Sigmoid colon (tissue), 7 donors: Measurements from ENCODE around the gene CACNA1C. TPM values are rescaled to one million over a fixed set of nuclear protein-coding genes. Genes with fewer than 3 reads are reported as not detected.

ENCODE experiments used
- DNase-seq: peaks from one replicate; pipeline ENCODE4 v3.0.0-alpha.2; 2019
- H3K27ac ChIP-seq, 4 donors: fragments of 200-600 bp; sonication (generic); one replicate each; pipeline ENCODE4 v1.5.1; 2016 to 2019; ENCODE audit warnings: mild to moderate bottlenecking in 1 of 4
- H3K27me3 ChIP-seq, 3 donors: fragments of 200-600 bp; sonication (generic); one replicate each; pipeline ENCODE4 v1.5.1; 2019; ENCODE audit warnings: mild to moderate bottlenecking in 1 of 3
- H3K36me3 ChIP-seq, 4 donors: fragments of 200-600 bp; sonication (generic); one replicate each; pipeline ENCODE4 v1.5.1; 2016 to 2019
- H3K4me1 ChIP-seq, 4 donors: fragments of 200-600 bp; sonication (generic); one replicate each; pipeline ENCODE4 v1.5.1; 2017 to 2019
- H3K4me3 ChIP-seq, 4 donors: fragments of 200-600 bp; sonication (generic); one replicate each; pipeline ENCODE4 v1.5.1; 2017 to 2019; ENCODE audit warnings: mild to moderate bottlenecking in 2 of 4, moderate library complexity in 1 of 4
- H3K9me3 ChIP-seq, 4 donors: fragments of 200-600 bp in 3 of 4; sonication (generic) in 3 of 4; one replicate each; pipeline versions ENCODE4 v1.5.1 to v1.6.1; 2013 to 2019
- CTCF ChIP-seq, 4 experiments: fragments of 450-650 bp in 3 of 4; fragments of 200-600 bp in 1 of 4; IDR thresholded peaks; one replicate each; pipeline ENCODE4 v1.5.1; 2016 to 2019; ENCODE audit warnings: antibody characterized with exemption in 4 of 4, mild to moderate bottlenecking in 3 of 4, moderate library complexity in 2 of 4
- EP300 ChIP-seq, 4 donors: sonication (generic); formaldehyde crosslinking; IDR thresholded peaks; one replicate each; pipeline ENCODE4 v1.6.1; 2017; ENCODE audit warnings: antibody characterized with exemption in 4 of 4
- POLR2A ChIP-seq, 2 donors: fragments of 450-650 bp; IDR thresholded peaks; one replicate each; pipeline ENCODE4 v1.6.1; 2016; ENCODE audit warnings: antibody characterized with exemption in 2 of 2, mild to moderate bottlenecking in 2 of 2, moderate library complexity in 2 of 2
- POLR2AphosphoS5 ChIP-seq, 4 donors: sonication (generic); formaldehyde crosslinking; IDR thresholded peaks; one replicate each; pipeline ENCODE4 v1.6.1; 2017; ENCODE audit warnings: antibody characterized with exemption in 4 of 4
- WGBS, 2 donors: extraction: QIAGEN DNeasy Blood & Tissue Kit; methylation state at CpG; one replicate each; pipeline ENCODE4 v1.1.7; 2013; 5-methylcytosine and 5-hydroxymethylcytosine counted together
- intact Hi-C: fragments of 100-400 bp; cut with DNase I; formaldehyde crosslinking; loops from one replicate; pipeline ENCODE4 v1.15.1; 2023
- polyA plus RNA-seq, 3 donors: library from polyadenylated mRNA; stranded (reverse); fragments of 200-250 nt; gene quantifications; one replicate each; pipeline ENCODE4 v1.2.3, GENCODE V29; 2013
- total RNA-seq, 4 donors: library from RNA; depleted of rRNA; stranded (reverse); fragments of >200 nt; gene quantifications; one replicate each; pipeline ENCODE4 v1.1.0, GENCODE V29; 2016
- donor health status: healthy with polysubstance abuse.
- donor health status: Bipolar disorder and iron deficiency.
- donor health status: healthy.

CACNA1C gene
- total and polyA plus RNA-seq, 7 donors, result 0.46 to 213 (median 62.0) TPM

GRCh38 chr12:2618291-2618995 is 565.7 kb downstream of the CACNA1C start:
- Histone ChIP-seq H3K4me3 (no peak overlapping the region), H3K9me3 (no peaks in the 10 kb centered on the region), H3K36me3 (peaks cover 0 to 99% (median 30%) of the 10 kb centered on the region in 4 donors), H3K27me3 (no peaks in the 10 kb centered on the region), H3K4me1 (peaks cover 0 to 18% (median 11%) of the 10 kb centered on the region in 4 donors), H3K27ac (no peak overlapping the region)
- no peak for DNase-seq
- intact Hi-C loops, result no loop called here
- WGBS, 2 donors, result 80 to 81% methylated on average over 12 of the region's 12 CpGs
- TF ChIP-seq POLR2A (IDR thresholded peaks at IDR 0.05) (no peak), CTCF (IDR thresholded peaks at IDR 0.05) (no peak), POLR2AphosphoS5 (IDR thresholded peaks at IDR 0.05) (no peak), EP300 (IDR thresholded peaks at IDR 0.05) (no peak)

DNA sequence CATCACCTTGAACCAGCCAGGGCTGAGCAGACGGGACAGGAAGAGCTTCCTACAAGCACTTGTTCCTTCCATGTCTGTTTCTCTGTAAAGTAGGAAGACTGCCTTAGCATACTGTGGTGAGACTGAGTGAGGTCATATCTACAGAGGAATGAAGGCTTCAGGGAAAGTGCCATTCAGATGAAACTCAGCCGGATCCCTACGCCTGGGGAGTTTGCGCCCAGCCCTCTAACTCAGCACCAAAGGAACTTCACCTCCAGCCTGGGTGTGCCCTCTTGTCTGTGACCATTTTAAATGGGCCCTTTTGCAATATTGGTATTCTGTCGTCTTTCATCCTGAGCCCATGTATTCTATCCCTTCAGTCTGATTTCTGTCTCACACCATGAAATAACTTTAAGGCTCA is 566.3 kb downstream of the CACNA1C start:
- no peak overlapping the region for H3K4me3 ChIP-seq
- H3K27me3 ChIP-seq, result no peaks in the 10 kb centered on the region
- peaks cover 3 to 99% (median 26%) of the 10 kb centered on the region in 4 donors for H3K36me3 ChIP-seq
- 94% methylated on average over 5 of the region's 5 CpGs for whole genome bisulfite sequencing, 2 donors
- peaks cover 0 to 11% (median 4%) of the 10 kb centered on the region in 4 donors for H3K4me1 ChIP-seq
- H3K9me3 ChIP-seq, result no peaks in the 10 kb centered on the region
- no peak overlapping the region for H3K27ac ChIP-seq
- intact Hi-C loops, result no loop called here
- DNase-seq, result no peak
- no peak for TF ChIP-seq CTCF (IDR thresholded peaks at IDR 0.05)
- TF ChIP-seq EP300 (IDR thresholded peaks at IDR 0.05), result no peak
- no peak for TF ChIP-seq POLR2AphosphoS5 (IDR thresholded peaks at IDR 0.05)
- no peak for TF ChIP-seq POLR2A (IDR thresholded peaks at IDR 0.05)

DNA sequence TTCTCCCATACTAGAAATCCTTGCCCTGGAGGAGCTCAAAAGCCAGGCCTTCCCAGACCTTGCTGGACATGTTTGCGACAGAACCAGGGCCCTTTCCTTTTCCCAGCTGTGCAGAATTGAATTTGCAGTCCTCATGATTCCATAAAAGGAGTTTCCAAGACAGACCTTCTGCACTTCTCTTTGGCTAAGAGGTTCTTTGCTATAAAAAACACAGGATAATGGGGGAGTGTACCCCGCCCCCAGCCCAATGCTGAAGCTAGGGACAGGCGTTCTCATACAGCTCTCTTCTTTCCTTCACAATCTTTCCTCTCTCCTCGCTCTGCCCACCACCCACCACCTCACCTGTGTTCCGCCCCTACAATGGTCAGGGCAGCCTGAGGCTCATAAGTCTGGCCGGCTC is 569.7 kb downstream of the CACNA1C start:
- Histone ChIP-seq H3K27ac (peak overlapping the region in 1 of 4 donors; percentile 28), H3K4me3 (no peak overlapping the region), H3K36me3 (peaks cover 0 to 86% (median 29%) of the 10 kb centered on the region in 4 donors), H3K4me1 (no peaks in the 10 kb centered on the region), H3K27me3 (no peaks in the 10 kb centered on the region), H3K9me3 (no peaks in the 10 kb centered on the region)
- intact Hi-C loops, result no loop called here
- WGBS, 2 donors, result 84 to 90% methylated on average over 6 of the region's 6 CpGs
- no peak for DNase-seq
- no peak for TF ChIP-seq CTCF (IDR thresholded peaks at IDR 0.05)
- no peak for TF ChIP-seq EP300 (IDR thresholded peaks at IDR 0.05)
- TF ChIP-seq POLR2AphosphoS5 (IDR thresholded peaks at IDR 0.05), result no peak
- no peak for TF ChIP-seq POLR2A (IDR thresholded peaks at IDR 0.05)

DNA sequence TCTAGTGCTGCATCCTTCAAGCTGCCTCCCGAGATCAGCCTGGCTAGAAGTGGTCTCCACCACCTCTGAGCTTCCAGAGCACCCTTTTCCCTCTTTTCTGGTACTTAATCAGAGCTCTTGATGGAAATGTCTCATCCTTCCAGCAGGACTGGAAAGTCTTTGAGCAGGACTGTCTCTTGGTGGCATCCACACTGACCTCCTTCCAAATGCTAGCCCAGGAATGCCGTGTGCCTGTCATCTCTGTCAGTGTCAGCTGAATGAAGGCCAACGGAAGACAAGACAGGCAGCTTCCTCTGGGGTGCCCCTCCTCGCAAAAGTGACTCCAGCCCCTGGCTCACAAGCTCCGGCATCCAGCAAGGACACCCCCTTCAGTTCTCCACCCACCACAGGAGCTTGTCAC is 570.7 kb downstream of the CACNA1C start:
- H3K27me3 ChIP-seq, result no peaks in the 10 kb centered on the region
- no peak overlapping the region for H3K27ac ChIP-seq
- no peak for DNase-seq
- no peak overlapping the region for H3K4me3 ChIP-seq
- WGBS, 2 donors, result 86 to 89% methylated on average over 5 of the region's 5 CpGs
- no peaks in the 10 kb centered on the region for H3K4me1 ChIP-seq
- TF ChIP-seq POLR2AphosphoS5 (IDR thresholded peaks at IDR 0.05) (no peak), CTCF (IDR thresholded peaks at IDR 0.05) (no peak), EP300 (IDR thresholded peaks at IDR 0.05) (no peak), POLR2A (IDR thresholded peaks at IDR 0.05) (no peak)
- no peaks in the 10 kb centered on the region for H3K9me3 ChIP-seq
- peaks cover 0 to 87% (median 34%) of the 10 kb centered on the region in 4 donors for H3K36me3 ChIP-seq
- intact Hi-C loops, result no loop called here
